H1 (cell line): Measurements from ENCODE around the gene NOL4L. TPM values are rescaled to one million over a fixed set of nuclear protein-coding genes. Genes with fewer than 3 reads are reported as not detected.

Experiments
- BACH1 ChIP-seq: IDR thresholded peaks from 2 replicates; pipeline ENCODE4 v1.6.1; 2012; ENCODE audit warnings: low read length, improper control_type of control experiment
- CHD7 ChIP-seq: fragments of 300-600 bp; sonication (generic); IDR thresholded peaks from 2 replicates; pipeline ENCODE4 v1.7.1; 2012; ENCODE audit warnings: low read length, moderate library complexity, mild to moderate bottlenecking, inconsistent platforms; ENCODE audit not compliant: insufficient replicate concordance
- CTBP2 ChIP-seq: IDR thresholded peaks from 2 replicates; pipeline ENCODE4 v1.7.0; 2011; ENCODE audit warnings: borderline replicate concordance, mild to moderate bottlenecking, moderate library complexity, mixed read lengths, low read length; ENCODE audit not compliant: insufficient read depth, insufficient read length
- EGR1 ChIP-seq: IDR thresholded peaks from 2 replicates; pipeline ENCODE4 v1.6.1; 2011; ENCODE audit warnings: low read depth, low read length, borderline replicate concordance
- JUN ChIP-seq: IDR thresholded peaks from 2 replicates; pipeline ENCODE4 v1.6.1; 2011; ENCODE audit warnings: low read depth, mild to moderate bottlenecking, improper control_type of control experiment, low read length
- KDM1A ChIP-seq: fragments of 200-600, 300-600 bp; sonication (generic); IDR thresholded peaks from 2 replicates; pipeline ENCODE4 v1.7.1; 2016; ENCODE audit warnings: mild to moderate bottlenecking, low read length, borderline replicate concordance
- NANOG ChIP-seq: IDR thresholded peaks from 2 replicates; pipeline ENCODE4 v1.6.1; 2011; ENCODE audit warnings: low read length, low read depth, mild to moderate bottlenecking, inconsistent platforms; ENCODE audit not compliant: insufficient read depth, poor library complexity, severe bottlenecking
- RAD21 ChIP-seq, 2 experiments: IDR thresholded peaks in 1 of 2; conservative IDR thresholded peaks in 1 of 2; 2 replicates each; pipeline ENCODE4 v1.6.1; 2011; ENCODE audit warnings: low read depth in 2 of 2, low read length in 2 of 2, improper control_type of control experiment in 1 of 2, inconsistent platforms in 1 of 2, mild to moderate bottlenecking in 1 of 2, moderate library complexity in 1 of 2
- RFX5 ChIP-seq: IDR thresholded peaks from 2 replicates; pipeline ENCODE4 v1.6.1; 2011; ENCODE audit warnings: low read depth, low read length, improper control_type of control experiment, borderline replicate concordance
- ZNF274 ChIP-seq: IDR thresholded peaks from 2 replicates; pipeline ENCODE4 v1.7.0; 2012; ENCODE audit warnings: low read length, borderline replicate concordance; ENCODE audit errors: extremely low read depth
- polyA plus RNA-seq, 7 experiments: library from polyadenylated mRNA; depleted of rRNA in 3 of 7; stranded (reverse) in 5 of 7; unstranded in 2 of 7; fragments of >200 nt in 5 of 7; fragments of 200-250 nt in 2 of 7; gene quantifications; 1 replicate in 5 of 7; 2 replicates in 1 of 7; 4 replicates in 1 of 7; pipeline versions ENCODE4 v1.2.1 to v1.2.3, GENCODE V29; 2011 to 2013; ENCODE audit warnings: missing spikeins in 2 of 7, mixed read lengths in 2 of 7
- total RNA-seq: library from RNA; stranded (reverse); fragmentation: NEBNext Ultra II Directional; extraction: Animal tissue kit (Norgen Biotek cat#: 25700); gene quantifications from 2 replicates; pipeline ENCODE4 v1.2.1, GENCODE V29; 2021

Gene NOL4L
- total and polyA plus RNA-seq, 2 of the 8 experiments (the other 6 are each of a cell fraction or from before 2014, with no cell fraction given): 15.3 to 23.7 TPM

GRCh38 chr20:32496811-32497533 is 88.2 kb downstream of the NOL4L start (continued):
- TF ChIP-seq CHD7 (no peak), EGR1 (no peak), CTBP2 (no peak), RAD21 (IDR thresholded peaks at IDR 0.05 in 1 of 2, conservative IDR thresholded peaks at IDR 0.05 in 1 of 2; ENCODE audit: low read depth in 2 of 2, low read length in 2 of 2) (no peak), RFX5 (no peak), JUN (no peak), NANOG (no peak), BACH1 (no peak), KDM1A (no peak), ZNF274 (no peak)
- TF ChIP-seq, all 59 proteins: peak for 0
